ENCODE measurements around the gene GAS2L3.

GRCh38 chr12:100610666-100611430 lies 37.4 kb downstream of the GAS2L3 start:
- TF ChIP-seq CTCF (IDR thresholded peaks at IDR 0.05; ENCODE audit: insufficient read depth, low read length, poor library complexity, severe bottlenecking) (no peak), EZH2phosphoT487 (conservative IDR thresholded peaks at IDR 0.05; ENCODE audit: low read length) (no peak)
